ENCODE measurements around the gene NFIB.

Gene NFIB

DNA sequence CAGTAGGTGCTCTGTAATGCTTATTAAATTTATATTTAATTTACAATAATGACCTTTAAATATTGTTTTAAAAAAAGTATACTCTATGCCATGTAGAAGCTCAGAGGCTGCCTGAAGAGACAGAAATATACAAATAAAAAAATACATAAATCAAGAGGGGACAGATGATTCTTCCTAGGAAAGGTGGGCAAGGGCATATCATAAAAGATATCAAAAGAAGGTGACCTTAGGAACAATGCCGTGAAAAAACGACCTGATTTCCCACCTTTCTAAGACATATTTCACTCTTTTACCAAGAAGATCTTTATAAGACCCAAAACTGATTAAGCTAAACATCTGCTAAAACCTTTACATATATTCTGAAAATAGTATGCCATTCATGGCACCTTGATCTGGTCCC lies 128.9 kb downstream of the NFIB start:
- DNase-seq (ENCODE audit: low spot score), result no peak

DNA sequence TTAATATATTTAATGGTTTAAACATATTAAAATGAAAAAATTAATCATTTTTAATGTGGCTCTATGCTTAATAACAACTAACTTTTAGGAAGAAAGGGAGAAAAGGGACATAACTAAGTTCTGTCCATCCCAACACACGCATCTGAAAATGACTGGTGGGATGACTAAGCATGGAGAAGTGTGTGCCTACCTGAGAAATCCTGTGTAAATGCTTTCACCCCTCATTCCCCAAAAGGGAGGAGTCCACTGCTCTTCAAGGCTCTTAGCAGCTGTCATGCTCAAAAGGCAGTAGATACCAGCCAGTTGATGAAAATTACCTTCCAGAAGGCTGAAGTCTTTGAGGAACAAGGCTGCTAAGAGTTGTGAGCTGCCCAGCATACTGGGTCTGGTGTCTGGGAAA lies 130.9 kb downstream of the NFIB start:
- DNase-seq (ENCODE audit: low spot score), result no peak

DNA sequence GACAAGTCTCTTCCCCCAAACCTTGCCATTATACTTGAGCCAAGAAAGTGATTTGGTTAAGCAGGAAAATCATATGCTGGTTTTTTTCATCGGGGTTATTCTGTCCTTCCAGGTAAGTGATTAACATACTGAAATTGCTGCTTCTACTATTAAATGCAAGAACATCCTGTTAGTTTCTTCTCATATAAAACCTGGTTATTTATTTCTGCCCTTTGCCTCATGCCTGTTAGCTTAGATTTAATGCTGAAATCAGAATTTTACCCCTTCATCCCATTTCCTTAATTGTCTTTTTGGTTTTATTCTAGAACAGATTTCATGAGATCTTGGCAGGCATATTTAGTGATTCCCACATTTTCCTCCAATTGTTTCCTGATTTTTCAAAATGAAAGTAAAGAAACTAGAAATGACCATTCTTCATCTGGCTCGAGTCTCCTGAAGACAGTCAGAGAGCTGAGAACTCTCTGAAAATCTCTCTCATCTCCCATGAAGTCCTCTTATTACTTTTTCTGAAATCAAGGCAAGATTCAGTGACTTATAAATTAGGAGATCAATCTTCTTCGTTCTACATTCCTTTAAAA lies 132.9 kb downstream of the NFIB start:
- DNase-seq (ENCODE audit: low spot score), result no peak

DNA sequence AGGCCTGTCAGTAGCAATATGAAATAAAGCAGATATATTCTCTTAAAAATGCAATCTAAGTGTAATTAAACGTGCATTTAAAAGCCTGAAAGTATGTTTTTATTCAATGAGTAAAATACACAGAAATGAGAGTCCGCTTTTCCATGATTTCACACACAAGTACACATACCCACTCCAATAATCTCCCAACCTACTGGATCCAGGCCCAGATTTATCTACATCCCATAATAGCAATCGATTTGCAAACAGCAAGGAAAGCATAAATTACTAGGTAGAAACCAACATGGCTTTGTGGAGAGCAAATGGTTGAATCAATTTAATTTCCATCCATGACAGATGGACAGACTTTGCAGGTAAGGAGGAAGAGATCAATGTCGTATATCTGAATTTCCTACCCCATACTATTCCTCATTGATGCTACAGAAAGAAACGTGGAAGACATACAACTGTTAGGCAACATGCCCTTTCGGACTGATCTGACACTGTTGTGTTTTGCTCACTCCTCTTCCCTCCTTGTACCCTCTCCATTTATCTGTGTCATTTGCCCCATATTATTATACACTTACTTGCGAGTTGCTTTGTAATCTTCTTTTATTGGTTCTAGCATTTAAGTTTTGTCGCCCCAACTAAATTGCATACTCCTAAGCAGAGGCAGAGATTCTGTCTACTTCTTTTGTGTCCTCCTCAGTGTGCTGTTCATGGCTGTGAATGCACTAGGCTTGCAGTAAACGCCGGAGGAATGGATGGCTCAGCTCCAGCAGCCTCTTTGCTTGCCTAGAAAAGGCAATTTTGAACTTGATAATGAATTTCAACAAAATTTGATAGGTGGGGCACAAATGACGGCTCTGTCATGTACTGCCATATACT lies 133.6 kb downstream of the NFIB start:
- no peak for DNase-seq (ENCODE audit: low spot score)

DNA sequence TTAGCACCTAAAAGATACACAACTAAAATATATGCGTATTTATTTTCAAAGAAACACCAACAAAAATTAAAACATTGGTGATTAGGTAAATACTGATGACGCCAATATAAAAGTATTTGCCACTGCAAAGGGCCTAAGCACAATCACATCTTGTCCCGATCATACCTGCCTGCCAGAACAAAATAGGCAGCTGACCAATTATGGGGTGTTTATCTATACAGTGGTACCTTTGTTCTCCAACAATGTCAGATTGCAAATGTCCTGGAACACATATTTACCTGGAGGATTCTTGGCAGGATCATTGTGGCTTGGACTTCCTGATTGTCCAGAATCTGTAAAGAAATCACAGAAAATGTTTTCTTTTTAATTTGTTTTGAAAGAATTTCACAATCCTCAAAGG lies 134.5 kb downstream of the NFIB start:
- no peak for DNase-seq (ENCODE audit: low spot score)

DNA sequence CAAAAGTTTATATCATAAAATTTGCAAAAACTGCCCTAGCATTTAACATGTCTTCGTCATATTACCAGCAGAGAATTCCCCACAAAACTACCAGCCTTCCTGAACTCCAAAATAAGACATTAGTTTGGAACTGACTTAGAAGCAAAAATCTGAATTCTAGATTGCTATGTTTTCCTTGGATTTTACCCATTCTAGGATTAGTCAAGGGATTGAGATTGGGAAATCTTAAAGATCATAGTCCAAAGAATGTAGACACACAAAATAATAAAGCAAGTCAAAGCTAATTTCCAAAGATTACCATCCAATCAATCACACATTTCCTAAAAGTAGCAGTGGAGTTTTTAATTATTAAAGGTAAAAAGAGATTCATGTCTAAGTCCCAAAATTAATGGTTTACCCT lies 138.2 kb downstream of the NFIB start:
- DNase-seq (ENCODE audit: low spot score), result no peak

DNA sequence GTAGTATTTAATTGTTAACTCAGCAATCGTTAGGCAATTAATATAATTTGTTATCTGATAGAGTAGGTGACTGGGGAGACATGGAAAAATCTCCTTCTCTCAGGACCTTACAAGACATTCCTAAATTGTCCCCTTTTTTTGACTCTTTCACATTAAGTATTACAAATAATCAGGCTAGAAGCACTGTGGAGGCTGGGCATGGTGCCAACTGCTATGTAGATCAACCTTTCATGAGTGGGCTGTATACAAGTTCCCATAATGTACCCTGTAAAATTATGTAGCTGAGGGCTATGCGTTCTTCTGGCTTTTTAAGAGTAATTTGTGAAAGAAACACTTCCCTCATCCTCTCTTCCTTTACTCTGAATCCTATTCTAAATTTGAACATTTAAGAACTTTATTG lies 140.2 kb downstream of the NFIB start:
- no peak for DNase-seq (ENCODE audit: low spot score)

DNA sequence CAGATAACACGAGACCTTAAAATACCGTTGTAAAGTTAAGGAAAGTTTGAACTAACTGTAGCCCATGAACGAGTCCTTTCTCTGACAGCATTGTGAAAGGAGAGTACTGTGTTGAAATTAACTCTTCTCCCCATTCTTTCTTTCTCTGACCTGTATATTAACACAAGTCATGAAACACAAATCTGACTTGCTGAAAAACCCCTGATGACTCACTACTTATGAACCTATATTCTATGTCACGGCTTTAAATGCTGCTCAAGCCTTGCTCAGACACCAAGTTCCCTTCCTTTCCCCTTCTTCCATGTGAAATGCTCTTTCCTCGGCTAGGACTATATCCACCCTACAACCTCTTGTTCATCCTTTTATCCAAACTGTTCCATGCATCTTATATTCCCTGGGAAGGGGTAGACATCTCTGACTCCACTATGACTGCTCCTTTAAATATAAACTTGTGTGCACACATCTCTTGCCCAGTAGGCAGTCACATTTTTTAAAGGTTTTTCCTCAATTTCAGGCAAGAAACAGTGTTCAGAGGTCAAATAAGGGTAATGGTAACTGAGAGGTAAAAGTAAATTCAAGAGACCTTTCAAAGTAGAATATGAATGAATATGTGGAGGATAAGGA lies 142.9 kb downstream of the NFIB start:
- DNase-seq (ENCODE audit: low spot score), result no peak

DNA sequence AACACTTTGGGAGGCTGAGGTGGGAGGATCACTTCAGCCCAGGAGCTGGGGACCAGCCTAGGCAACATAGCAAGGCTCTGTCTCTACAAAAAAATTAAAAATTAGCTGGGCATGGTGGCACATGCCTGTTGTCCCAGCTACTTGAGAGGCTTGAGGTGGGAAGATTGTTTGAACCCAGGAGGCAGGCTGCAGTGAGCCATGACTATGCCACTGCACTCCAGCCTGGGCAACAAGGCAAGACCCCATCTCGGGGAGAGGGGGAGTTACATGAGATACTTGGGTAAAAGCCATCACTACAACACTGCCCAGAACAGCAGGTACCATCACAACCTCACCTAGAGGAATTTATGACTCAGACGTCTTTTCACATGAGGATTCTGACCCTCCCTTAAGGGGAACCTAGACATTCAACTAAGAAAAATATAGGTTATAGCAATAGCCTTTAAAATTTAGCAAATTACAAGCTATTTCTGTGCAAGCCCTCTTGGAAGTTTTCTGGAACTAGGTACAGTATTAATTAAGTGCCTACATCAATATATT lies 143.5 kb downstream of the NFIB start:
- DNase-seq (ENCODE audit: low spot score), result no peak

DNA sequence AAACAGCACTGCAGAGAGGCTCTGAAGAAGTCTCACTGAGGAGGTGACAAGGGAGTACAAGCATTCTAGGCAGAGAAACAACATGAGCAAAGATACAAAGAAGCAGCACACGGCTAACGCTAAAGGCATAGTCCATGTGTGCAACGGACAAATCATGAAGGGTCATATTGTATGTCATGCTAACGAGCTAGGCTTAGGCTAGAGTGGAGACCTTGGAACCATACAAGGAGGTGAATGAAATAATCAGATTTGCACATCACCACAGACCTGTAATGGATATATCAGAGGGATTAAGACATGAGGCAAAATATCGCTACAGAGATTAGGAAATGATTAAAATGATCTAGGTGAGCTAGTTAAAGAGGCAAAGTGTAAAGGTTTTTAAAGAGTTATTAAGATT lies 145.6 kb downstream of the NFIB start:
- no peak for DNase-seq (ENCODE audit: low spot score)

DNA sequence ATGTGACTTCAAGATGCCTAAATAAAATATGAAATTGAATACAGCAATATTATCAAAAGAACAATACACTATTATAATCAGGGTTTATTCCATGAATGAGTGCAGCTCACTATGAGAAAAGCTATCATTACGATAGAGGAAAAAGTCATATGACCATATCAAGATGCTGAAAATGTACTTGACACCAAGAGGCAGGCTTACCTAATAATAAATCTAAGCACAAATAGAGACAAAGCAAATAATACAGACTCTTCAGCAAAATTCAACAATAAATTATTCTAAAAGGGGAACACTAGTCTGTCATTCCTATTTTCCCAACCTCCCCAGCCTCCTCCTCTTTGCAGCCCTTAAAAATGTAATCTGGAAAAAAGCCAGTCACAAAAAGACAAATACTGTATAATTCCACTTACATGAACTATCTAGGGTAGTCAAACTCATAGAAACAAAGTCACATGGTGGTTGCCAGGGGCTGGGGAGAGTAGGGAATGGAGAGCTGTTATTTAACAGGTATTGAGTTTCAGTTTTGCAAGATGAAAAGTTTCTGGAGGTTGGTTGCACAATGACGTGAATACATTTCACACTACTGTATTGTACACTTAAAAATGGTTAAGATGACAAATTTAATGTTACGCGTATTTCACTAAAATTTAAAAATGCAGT lies 148.4 kb downstream of the NFIB start:
- no peak for DNase-seq (ENCODE audit: low spot score)

DNA sequence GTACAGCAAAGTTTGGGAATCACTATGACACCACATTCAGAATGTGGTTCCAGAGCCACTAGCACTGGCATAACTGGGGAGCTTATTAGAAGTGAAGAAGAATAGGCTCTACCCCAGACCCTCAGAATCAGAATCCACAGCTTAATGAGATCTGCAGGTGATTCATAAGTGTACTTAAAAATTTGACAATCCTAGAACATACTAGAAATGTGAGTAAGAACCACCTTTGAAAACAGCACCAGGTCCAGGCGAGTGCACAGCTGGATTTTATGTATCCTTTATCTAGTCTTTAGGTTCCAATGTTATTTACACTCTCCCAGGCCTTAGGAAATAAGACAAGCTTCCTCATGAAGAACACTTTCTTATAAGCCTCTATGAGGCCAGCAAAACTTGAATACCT lies 149.0 kb downstream of the NFIB start:
- no peak for DNase-seq (ENCODE audit: low spot score)

DNA sequence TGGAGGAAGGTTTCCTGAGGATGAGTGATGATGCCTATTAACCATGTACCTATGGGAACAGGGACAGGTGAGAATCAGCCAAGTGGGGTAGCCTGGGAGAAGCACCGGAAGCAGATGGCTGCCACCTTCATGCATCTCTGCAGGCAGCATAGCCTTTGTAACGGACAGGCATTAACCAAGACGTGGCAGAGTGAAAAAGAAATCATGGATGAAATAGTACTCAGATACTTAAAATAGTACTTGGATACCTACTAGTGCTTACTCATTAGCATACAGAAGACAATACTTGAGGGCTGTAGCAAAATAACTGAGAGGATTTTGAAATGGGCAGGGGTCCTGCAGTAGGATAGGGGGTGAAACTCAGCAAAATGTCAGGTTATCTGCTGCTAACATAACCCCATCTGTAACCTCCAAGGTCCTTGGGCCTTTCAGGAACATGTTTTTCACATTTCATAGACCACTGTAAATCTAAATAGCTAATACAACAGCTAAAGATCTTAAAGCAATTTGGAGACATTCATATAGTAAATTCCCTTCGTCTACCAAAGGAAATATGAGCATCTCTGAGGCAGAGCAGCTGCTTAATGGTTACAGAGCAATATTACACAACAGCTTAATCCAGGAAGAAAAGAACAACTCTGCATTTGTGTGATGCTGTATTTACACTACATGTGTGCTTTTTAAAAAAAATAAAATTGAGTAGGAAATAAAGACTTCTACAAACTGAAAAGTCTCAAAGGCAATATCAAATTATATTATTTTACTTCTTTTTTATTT lies 154.3 kb downstream of the NFIB start:
- DNase-seq (ENCODE audit: low spot score), result no peak

DNA sequence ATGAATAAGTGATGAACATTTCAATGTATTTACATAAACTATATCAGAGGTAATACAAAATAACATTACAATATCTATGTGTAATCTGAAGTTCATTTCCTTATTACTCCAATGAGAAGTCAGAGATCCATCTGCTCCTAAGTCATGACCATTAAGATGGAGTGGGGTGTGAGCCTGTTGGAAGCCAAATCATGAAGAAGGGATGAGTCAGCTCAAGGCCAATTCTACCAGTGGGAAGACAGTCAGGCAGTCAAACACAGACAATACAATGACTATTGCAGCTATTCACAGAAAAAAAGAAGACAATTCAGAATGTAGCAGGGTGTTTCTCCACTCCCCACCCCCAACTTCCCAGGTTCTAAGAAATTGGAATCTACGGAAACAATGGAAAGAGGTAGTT lies 155.0 kb downstream of the NFIB start:
- no peak for DNase-seq (ENCODE audit: low spot score)

DNA sequence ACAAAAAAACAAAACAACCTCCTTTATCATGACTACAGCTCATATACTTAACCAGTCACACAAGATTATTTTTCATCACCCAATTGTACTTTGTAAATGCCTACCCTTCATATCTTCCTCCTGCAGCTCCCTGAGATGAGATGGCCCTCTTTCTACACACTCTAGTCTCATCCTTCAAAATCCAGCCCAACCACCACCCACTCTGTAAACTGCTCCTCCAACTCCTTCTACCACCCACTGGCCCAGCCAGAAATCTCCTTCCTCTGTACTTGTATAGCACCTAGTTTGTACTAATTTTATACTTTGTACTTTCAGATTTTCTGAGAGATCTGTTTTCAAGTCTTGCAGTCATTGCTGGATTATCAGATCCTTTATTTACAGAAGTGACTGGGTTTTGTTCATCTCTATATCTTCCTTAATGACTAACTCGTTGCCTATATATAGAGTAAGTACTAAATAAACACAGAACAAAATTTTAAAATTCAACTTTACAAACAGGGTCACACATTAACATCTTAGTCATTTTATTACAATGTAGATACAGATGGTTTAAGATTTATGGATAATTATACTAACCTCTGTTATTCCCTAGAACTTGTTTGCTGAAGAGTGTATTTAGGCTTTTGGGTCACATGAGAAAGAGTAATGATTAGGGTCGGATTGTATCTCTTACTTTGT lies 155.7 kb downstream of the NFIB start:
- DNase-seq (ENCODE audit: low spot score), result no peak

DNA sequence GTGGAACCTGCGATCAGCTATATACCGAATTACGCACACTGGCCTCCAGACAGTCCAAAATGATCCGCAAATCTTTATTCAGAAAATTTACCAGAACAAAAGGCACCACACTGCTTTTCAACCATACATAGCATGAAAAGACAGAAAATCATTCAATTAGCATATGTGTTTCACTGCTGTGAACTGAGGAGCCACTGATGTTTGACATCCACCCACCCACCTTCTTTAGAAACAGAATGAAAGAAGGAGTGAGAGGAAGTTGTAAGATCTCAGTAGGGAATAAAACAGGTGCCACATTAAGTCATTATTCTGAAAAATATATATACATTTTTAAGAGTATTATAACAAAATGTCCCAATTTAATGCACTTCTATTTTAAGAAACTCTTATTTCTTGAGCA lies 156.8 kb downstream of the NFIB start:
- no peak for DNase-seq (ENCODE audit: low spot score)

DNA sequence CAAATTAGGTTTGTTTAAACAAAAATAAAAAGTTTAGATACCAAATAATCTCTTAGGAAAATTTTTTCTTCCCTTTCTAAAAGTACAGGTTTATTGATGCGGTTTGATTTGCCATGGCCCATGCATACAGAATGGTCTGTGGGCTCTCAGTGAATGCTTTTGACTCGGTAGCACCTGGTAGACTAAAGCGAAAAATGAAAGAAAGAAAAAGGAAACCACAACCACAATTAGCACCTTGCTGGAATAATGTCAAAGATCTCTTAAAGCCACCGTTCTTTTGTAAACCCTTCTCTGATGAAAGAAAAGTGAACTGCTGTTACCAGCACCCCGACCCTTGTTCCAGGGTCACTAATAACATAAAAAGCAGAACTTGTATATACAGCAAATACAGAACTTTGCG lies 157.9 kb downstream of the NFIB start:
- no peak for DNase-seq (ENCODE audit: low spot score)

DNA sequence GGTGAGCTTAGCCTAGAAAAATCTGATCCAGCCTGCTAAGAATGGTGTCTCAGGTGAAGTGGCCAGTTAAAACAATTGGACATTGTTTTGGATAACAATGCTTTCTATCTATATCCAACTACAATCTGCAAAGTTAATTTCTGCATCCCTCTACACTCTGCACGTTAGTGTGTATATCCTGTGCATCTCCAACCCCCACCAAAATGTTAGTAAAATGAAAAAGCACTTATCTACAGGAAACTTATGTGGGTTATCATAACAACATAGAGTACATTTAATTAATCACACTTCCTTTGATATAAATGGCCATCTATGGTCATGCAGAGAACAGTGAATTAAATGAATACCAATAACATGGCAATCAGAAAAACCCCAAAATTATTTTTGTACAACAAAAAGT lies 158.7 kb downstream of the NFIB start:
- no peak for DNase-seq (ENCODE audit: low spot score)

DNA sequence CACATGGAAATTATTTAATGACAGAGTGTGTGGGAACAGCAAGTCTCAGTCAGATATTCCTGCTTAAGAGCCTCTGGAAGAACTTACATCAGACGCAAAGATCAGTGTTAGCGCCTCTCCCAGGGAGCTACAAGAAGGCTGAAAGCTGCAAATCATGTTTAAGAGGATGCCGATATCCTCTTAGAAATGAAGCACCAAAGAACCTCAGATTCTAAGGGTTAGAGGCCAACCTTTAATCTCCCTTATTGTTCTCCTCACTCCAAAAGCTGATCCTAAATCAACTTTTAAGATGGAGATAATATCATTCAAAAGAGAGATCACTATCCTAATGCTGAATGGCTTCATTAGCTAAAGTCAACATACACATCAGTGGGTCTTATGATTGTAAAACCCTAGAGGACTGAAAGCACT lies 160.6 kb downstream of the NFIB start:
- no peak for DNase-seq (ENCODE audit: low spot score)

DNA sequence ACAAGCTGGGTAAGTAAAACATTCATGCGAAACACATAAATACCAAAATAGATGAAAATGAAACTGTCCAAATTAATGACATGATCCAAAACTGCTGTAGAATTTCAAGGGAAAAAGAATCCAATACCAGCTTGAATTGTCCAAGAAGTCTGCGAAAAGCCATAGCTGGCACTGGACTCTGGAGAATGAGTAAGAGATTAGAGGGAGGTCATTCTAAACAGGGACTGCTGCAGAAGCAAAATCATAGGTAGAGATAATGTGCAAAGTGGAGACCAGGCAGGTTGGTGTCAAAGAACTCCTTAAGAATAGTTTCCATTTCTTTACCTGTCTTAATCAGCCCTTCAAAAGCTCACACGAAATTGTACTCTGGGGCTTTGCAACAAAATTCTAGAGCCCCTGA lies 162.5 kb downstream of the NFIB start:
- DNase-seq (ENCODE audit: low spot score), result no peak

DNA sequence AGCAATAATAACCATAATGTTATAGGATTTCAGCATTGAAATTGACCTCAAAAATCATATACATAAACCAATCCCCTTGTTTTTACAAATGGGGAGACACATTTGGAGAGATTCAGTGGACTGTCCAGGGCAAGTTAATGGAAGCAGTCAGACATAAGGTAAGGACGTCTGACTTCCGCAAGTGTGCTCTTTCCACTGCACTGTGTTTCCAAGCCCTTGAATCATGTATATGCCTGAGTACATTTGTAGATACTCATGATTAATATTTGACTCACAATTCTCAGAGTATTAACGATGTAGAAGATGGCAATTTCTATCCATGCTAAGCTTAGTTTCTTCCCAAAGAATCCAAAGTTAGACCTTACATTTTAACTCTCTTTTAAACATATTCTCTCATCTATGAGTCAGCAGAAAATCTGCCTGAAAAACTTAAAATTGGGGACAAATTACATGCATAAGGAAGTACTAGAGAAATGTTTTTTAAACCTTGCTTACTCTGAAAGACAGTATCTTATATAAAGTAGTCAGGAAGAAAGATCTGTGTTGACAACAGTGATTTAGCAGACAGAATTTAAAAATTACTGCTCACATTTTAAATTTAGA lies 165.3 kb downstream of the NFIB start:
- DNase-seq (ENCODE audit: low spot score), result no peak

All from NAMALWA (cell line).